Activated T-cell treated with anti-CD3 and anti-CD28 coated beads, Interleukin-2, amount 50 U/mL, for 72 hours (primary cell): ENCODE measurements around the gene GAREM1. TPM values are rescaled to one million over a fixed set of nuclear protein-coding genes. Genes with fewer than 3 reads are reported as not detected.

Experiments
- ATAC-seq, 2 donors: fragments of 150-1000 bp; cut with Tn5 transposase; replicated peaks in 1 of 2; 2 replicates each; pipeline ENCODE4 v1.10.0; 2021; ENCODE audit warnings: moderate library complexity in 2 of 2, mild to moderate bottlenecking in 1 of 2
- DNase-seq, 2 donors: peaks; one replicate each; pipeline ENCODE4 v3.0.0; 2021 to 2022; ENCODE audit warnings: mixed read lengths in 1 of 2
- H3K27ac Mint-ChIP-seq: one replicate; pipeline ENCODE4 v1.8.0; 2022; ENCODE audit warnings: mild to moderate bottlenecking, moderate library complexity, mixed read lengths
- H3K27me3 Mint-ChIP-seq: one replicate; pipeline ENCODE4 v1.8.0; 2022; ENCODE audit warnings: low read depth, mixed read lengths
- H3K36me3 Mint-ChIP-seq, 2 donors: one replicate each; pipeline ENCODE4 v1.8.0; 2022; ENCODE audit warnings: mixed read lengths in 2 of 2, mild to moderate bottlenecking in 1 of 2; ENCODE audit not compliant: insufficient read depth in 2 of 2
- H3K4me1 Mint-ChIP-seq: one replicate; pipeline ENCODE4 v1.8.0; 2022; ENCODE audit warnings: low read depth, mixed read lengths
- H3K4me3 Mint-ChIP-seq, 2 donors: one replicate each; pipeline ENCODE4 v1.8.0; 2022; ENCODE audit warnings: mild to moderate bottlenecking in 2 of 2, mixed read lengths in 2 of 2, moderate library complexity in 2 of 2
- H3K9me3 Mint-ChIP-seq, 2 donors: one replicate each; pipeline ENCODE4 v1.8.0; 2022; ENCODE audit warnings: mixed read lengths in 2 of 2
- total RNA-seq, 2 donors: library from RNA; stranded (reverse); gene quantifications; one replicate each; pipeline ENCODE4 v1.2.3, GENCODE V29; 2022

Gene GAREM1
- total RNA-seq, 2 donors from 2014 or later = 0.19 to 0.39 TPM

- Mint-ChIP-seq H3K27me3 (peaks cover 25% of the 10 kb centered on the region), H3K4me1 (no peaks in the 10 kb centered on the region), H3K27ac (no peak overlapping the region), H3K9me3 (peaks cover 1 to 2% of the 10 kb centered on the region in 2 donors), H3K36me3 (peaks cover 0 to 3% of the 10 kb centered on the region in 2 donors), H3K4me3 (no peak overlapping the region)
- DNase-seq (no peak), ATAC-seq (no peak)
Observed at GRCh38 chr18:32435631-32436500, 34.8 kb downstream of the GAREM1 start.

GRCh38 chr18:32431753-32432152 lies 38.9 kb downstream of the GAREM1 start:
- ATAC-seq = no peak

GRCh38 chr18:32429402-32429801 lies 41.3 kb downstream of the GAREM1 start:
- no peak for DNase-seq
- Mint-ChIP-seq H3K4me3 (no peak overlapping the region), H3K4me1 (no peaks in the 10 kb centered on the region), H3K27me3 (peaks cover 25% of the 10 kb centered on the region), H3K36me3 (peaks cover 3% of the 10 kb centered on the region in 2 donors), H3K27ac (no peak overlapping the region), H3K9me3 (peaks cover 3 to 7% of the 10 kb centered on the region in 2 donors)
- ATAC-seq = no peak

More at GRCh38 chr18:32431753-32432152, 38.9 kb downstream of the GAREM1 start:
- Mint-ChIP-seq H3K27ac (no peak overlapping the region), H3K27me3 (peaks cover 25% of the 10 kb centered on the region), H3K9me3 (peaks cover 3 to 7% of the 10 kb centered on the region in 2 donors), H3K4me1 (no peaks in the 10 kb centered on the region), H3K36me3 (peaks cover 3% of the 10 kb centered on the region in 2 donors), H3K4me3 (no peak overlapping the region)
- no peak for DNase-seq

- Mint-ChIP-seq H3K36me3 (peaks cover 3% of the 10 kb centered on the region in 2 donors), H3K9me3 (peaks cover 3 to 7% of the 10 kb centered on the region in 2 donors)
Observed at GRCh38 chr18:32427084-32427900, 43.4 kb downstream of the GAREM1 start.

GRCh38 chr18:32425466-32425865 lies 45.2 kb downstream of the GAREM1 start:
- Mint-ChIP-seq H3K27ac (no peak overlapping the region), H3K4me1 (no peaks in the 10 kb centered on the region), H3K27me3 (peaks cover 11% of the 10 kb centered on the region), H3K36me3 (peaks cover 0 to 1% of the 10 kb centered on the region in 2 donors), H3K4me3 (no peak overlapping the region), H3K9me3 (peaks cover 0 to 1% of the 10 kb centered on the region in 2 donors)
- no peak for DNase-seq
- no peak for ATAC-seq

More at GRCh38 chr18:32427084-32427900, 43.4 kb downstream of the GAREM1 start:
- H3K27ac Mint-ChIP-seq = no peak overlapping the region
- no peak for DNase-seq
- peaks cover 16% of the 10 kb centered on the region for H3K27me3 Mint-ChIP-seq
- ATAC-seq = no peak
- no peaks in the 10 kb centered on the region for H3K4me1 Mint-ChIP-seq
- no peak overlapping the region for H3K4me3 Mint-ChIP-seq

- ATAC-seq = no peak
- H3K36me3 Mint-ChIP-seq = no peaks in the 10 kb centered on the region
Observed at GRCh38 chr18:32424696-32425095, 46.0 kb downstream of the GAREM1 start.

GRCh38 chr18:32422978-32423740 lies 47.5 kb downstream of the GAREM1 start:
- ATAC-seq = no peak

More at GRCh38 chr18:32424696-32425095, 46.0 kb downstream of the GAREM1 start:
- H3K27me3 Mint-ChIP-seq = peaks cover 11% of the 10 kb centered on the region
- H3K9me3 Mint-ChIP-seq = no peaks in the 10 kb centered on the region
- H3K4me1 Mint-ChIP-seq = no peaks in the 10 kb centered on the region
- DNase-seq = no peak
- H3K4me3 Mint-ChIP-seq = no peak overlapping the region
- no peak overlapping the region for H3K27ac Mint-ChIP-seq

DNA sequence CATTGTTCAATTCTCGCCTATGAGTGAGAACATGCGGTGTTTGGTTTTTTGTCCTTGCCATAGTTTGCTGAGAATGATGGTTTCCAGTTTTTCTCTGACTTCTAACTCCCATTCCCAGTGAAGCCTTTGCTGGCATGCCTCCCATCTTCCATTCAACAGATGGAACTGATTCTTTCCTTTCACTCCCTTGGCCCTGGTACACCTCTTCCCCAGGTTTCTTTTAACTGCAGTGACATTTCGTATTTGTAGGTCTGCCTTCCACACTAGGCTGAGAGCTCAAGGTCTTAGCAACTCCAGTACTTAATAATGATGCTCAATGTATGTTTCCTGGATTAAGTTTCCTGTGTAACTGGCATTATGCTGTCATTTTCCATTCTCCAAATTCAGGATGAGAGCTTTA lies 48.5 kb downstream of the GAREM1 start:
- Mint-ChIP-seq H3K27ac (no peak overlapping the region), H3K4me3 (no peak overlapping the region), H3K36me3 (no peaks in the 10 kb centered on the region), H3K4me1 (no peaks in the 10 kb centered on the region), H3K9me3 (no peaks in the 10 kb centered on the region), H3K27me3 (no peaks in the 10 kb centered on the region)
- ATAC-seq = no peak
- no peak for DNase-seq

More at GRCh38 chr18:32422978-32423740, 47.5 kb downstream of the GAREM1 start:
- H3K9me3 Mint-ChIP-seq = no peaks in the 10 kb centered on the region
- H3K27me3 Mint-ChIP-seq = no peaks in the 10 kb centered on the region
- H3K4me1 Mint-ChIP-seq = no peaks in the 10 kb centered on the region
- no peak overlapping the region for H3K27ac Mint-ChIP-seq
- no peaks in the 10 kb centered on the region for H3K36me3 Mint-ChIP-seq
- DNase-seq = no peak
- no peak overlapping the region for H3K4me3 Mint-ChIP-seq

- no peaks in the 10 kb centered on the region for H3K9me3 Mint-ChIP-seq
- peaks cover 8% of the 10 kb centered on the region for H3K27me3 Mint-ChIP-seq
- no peak overlapping the region for H3K4me3 Mint-ChIP-seq
- no peaks in the 10 kb centered on the region for H3K4me1 Mint-ChIP-seq
- no peaks in the 10 kb centered on the region for H3K36me3 Mint-ChIP-seq
- DNase-seq = no peak
- no peak for ATAC-seq
- no peak overlapping the region for H3K27ac Mint-ChIP-seq
Observed at GRCh38 chr18:32420084-32420750, 50.5 kb downstream of the GAREM1 start.

DNA sequence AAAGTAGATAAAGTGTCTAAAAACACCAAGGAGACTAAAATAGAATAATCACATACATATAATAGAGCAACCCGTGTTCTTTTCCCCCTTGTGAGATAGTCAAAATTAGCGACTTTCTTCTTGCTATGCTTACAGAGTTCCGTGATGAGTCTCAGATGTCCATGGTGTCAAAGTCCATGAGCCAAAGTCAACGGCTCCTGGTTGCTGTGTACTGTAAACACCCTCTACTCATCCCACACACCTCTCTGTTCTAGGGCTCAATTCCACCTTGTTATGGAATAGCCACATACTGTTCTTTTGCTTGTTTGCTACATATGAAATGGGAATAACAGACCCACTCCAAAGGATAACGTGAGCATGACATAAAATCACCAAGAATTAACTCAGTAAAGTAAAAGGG lies 52.5 kb downstream of the GAREM1 start:
- no peak overlapping the region for H3K27ac Mint-ChIP-seq
- H3K9me3 Mint-ChIP-seq = no peaks in the 10 kb centered on the region
- H3K4me1 Mint-ChIP-seq = no peaks in the 10 kb centered on the region
- ATAC-seq (no peak), DNase-seq (no peak)
- H3K36me3 Mint-ChIP-seq = no peaks in the 10 kb centered on the region
- H3K4me3 Mint-ChIP-seq = no peak overlapping the region
- H3K27me3 Mint-ChIP-seq = peaks cover 8% of the 10 kb centered on the region

DNA sequence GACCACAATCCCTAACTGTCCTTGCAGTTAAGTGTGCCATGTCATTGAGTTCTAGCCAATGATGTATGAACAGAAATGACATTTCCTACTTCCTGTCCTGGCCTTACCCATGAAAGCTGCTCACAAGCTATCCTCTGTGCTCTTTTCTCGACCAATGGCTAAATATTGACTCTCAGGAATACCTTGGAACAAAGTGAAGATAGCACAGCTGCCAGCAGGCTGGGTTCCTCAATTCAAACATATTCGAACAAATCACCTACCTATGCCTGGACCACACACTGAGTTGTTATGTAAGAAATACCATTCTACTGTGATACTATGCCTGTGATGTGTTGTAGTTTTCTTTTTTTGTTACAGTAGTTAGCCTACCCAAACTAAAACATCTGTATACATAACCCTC lies 65.1 kb downstream of the GAREM1 start:
- ATAC-seq = no peak
- Mint-ChIP-seq H3K27ac (no peak overlapping the region), H3K27me3 (peaks cover 19% of the 10 kb centered on the region)

GRCh38 chr18:32401621-32402020 lies 69.1 kb downstream of the GAREM1 start:
- H3K27me3 Mint-ChIP-seq = peaks cover 7% of the 10 kb centered on the region
- DNase-seq (no peak), ATAC-seq (no peak)
- H3K36me3 Mint-ChIP-seq = no peaks in the 10 kb centered on the region
- no peak overlapping the region for H3K4me3 Mint-ChIP-seq
- H3K9me3 Mint-ChIP-seq = peaks cover 5 to 6% of the 10 kb centered on the region in 2 donors
- no peaks in the 10 kb centered on the region for H3K4me1 Mint-ChIP-seq
- no peak overlapping the region for H3K27ac Mint-ChIP-seq

More for the DNA sequence above, 65.1 kb downstream of the GAREM1 start:
- no peak overlapping the region for H3K4me3 Mint-ChIP-seq
- H3K36me3 Mint-ChIP-seq = no peaks in the 10 kb centered on the region
- H3K9me3 Mint-ChIP-seq = peaks cover 0 to 2% of the 10 kb centered on the region in 2 donors
- DNase-seq = no peak
- H3K4me1 Mint-ChIP-seq = no peaks in the 10 kb centered on the region
